WTC11 (cell line): Measurements from ENCODE around the gene VPS8. TPM values are rescaled to one million over a fixed set of nuclear protein-coding genes. Genes with fewer than 3 reads are reported as not detected.

Source experiments
- ATAC-seq: fragments of 200-7000 bp; cut with Tn5 transposase; 2 replicates; pipeline ENCODE4 v1.10.0; 2021; ENCODE audit warnings: mild to moderate bottlenecking, moderate library complexity
- CTCF ChIA-PET: fragments of 300-600 bp; sonication (Branson Sonifier 250); formaldehyde crosslinking; loops from one replicate; lab custom pipeline; 2021; ENCODE audit warnings: antibody characterized with exemption; lab: Charles Lee
- POLR2A ChIA-PET: fragments of 350-600 bp; sonication (Branson Sonifier 250); formaldehyde crosslinking; loops from one replicate; lab custom pipeline; 2021; ENCODE audit warnings: antibody characterized with exemption; lab: Charles Lee
- DNase-seq: peaks from one replicate; pipeline ENCODE4 v3.0.0; 2021; ENCODE audit warnings: low spot score
- H3K27ac Mint-ChIP-seq: 2 replicates; pipeline ENCODE4 v1.8.0; 2021; ENCODE audit warnings: mixed read lengths
- H3K27me3 Mint-ChIP-seq: 2 replicates; pipeline ENCODE4 v1.8.0; 2021; ENCODE audit warnings: low read depth, mild to moderate bottlenecking, moderate library complexity, mixed read lengths
- H3K36me3 Mint-ChIP-seq: 2 replicates; pipeline ENCODE4 v1.8.0; 2021; ENCODE audit warnings: mixed read lengths
- H3K4me1 Mint-ChIP-seq: 2 replicates; pipeline ENCODE4 v1.8.0; 2022; ENCODE audit warnings: mixed read lengths
- H3K4me3 Mint-ChIP-seq: 2 replicates; pipeline ENCODE4 v1.8.0; 2021; ENCODE audit warnings: mild to moderate bottlenecking, moderate library complexity, mixed read lengths
- H3K9me3 Mint-ChIP-seq: 2 replicates; pipeline ENCODE4 v1.8.0; 2021; ENCODE audit warnings: mixed read lengths
- ATF2 ChIP-seq: sonication (generic); formaldehyde crosslinking; IDR thresholded peaks from 2 replicates; pipeline ENCODE4 v1.8.1; 2022; ENCODE audit warnings: low read depth, missing genetic modification reagents, borderline replicate concordance
- CDX4 ChIP-seq: fragments of 250-450 bp; sonication (Bioruptor Pico); IDR thresholded peaks from 2 replicates; pipeline ENCODE4 v1.9.0; 2021; ENCODE audit warnings: moderate library complexity, mild to moderate bottlenecking, inconsistent platforms, borderline replicate concordance
- CREB1 ChIP-seq: sonication (generic); formaldehyde crosslinking; IDR thresholded peaks from 2 replicates; pipeline ENCODE4 v1.8.0; 2023; ENCODE audit warnings: mild to moderate bottlenecking, missing genetic modification reagents
- CREM ChIP-seq: sonication (generic); formaldehyde crosslinking; IDR thresholded peaks from 2 replicates; pipeline ENCODE4 v1.8.1; 2022; ENCODE audit warnings: mild to moderate bottlenecking, missing genetic modification reagents, moderate library complexity
- ELF4 ChIP-seq: sonication (generic); formaldehyde crosslinking; IDR thresholded peaks from 2 replicates; pipeline ENCODE4 v1.8.1; 2022; ENCODE audit warnings: low read depth, mild to moderate bottlenecking, moderate library complexity, missing genetic modification reagents
- GRHL2 ChIP-seq: fragments of 250-450 bp; sonication (Bioruptor Pico); IDR thresholded peaks from 2 replicates; pipeline ENCODE4 v1.8.0; 2022; ENCODE audit warnings: mild to moderate bottlenecking, moderate library complexity; ENCODE audit not compliant: insufficient replicate concordance, severe bottlenecking
- JAZF1 ChIP-seq: fragments of 250-450 bp; sonication (Bioruptor Pico); IDR thresholded peaks from 2 replicates; pipeline ENCODE4 v1.9.0; 2021; ENCODE audit warnings: moderate library complexity, mild to moderate bottlenecking, inconsistent platforms
- MAX ChIP-seq: sonication (generic); formaldehyde crosslinking; IDR thresholded peaks from 2 replicates; pipeline ENCODE4 v1.8.0; 2022; ENCODE audit warnings: mild to moderate bottlenecking, missing genetic modification reagents
- MYBL2 ChIP-seq: sonication (generic); formaldehyde crosslinking; IDR thresholded peaks from 2 replicates; pipeline ENCODE4 v1.8.1; 2023; ENCODE audit warnings: mild to moderate bottlenecking, moderate library complexity, missing genetic modification reagents
- NFYB ChIP-seq: sonication (generic); formaldehyde crosslinking; conservative IDR thresholded peaks from 2 replicates; pipeline ENCODE4 v1.8.0; 2022; ENCODE audit warnings: low read depth, missing genetic modification reagents
- NR1H2 ChIP-seq: sonication (generic); formaldehyde crosslinking; IDR thresholded peaks from 2 replicates; pipeline ENCODE4 v1.9.0; 2021; ENCODE audit warnings: mild to moderate bottlenecking, moderate library complexity, missing genetic modification reagents
- NR2C2 ChIP-seq: sonication (generic); formaldehyde crosslinking; IDR thresholded peaks from 2 replicates; pipeline ENCODE4 v1.8.0; 2022; ENCODE audit warnings: mild to moderate bottlenecking, missing genetic modification reagents
- PRRX2 ChIP-seq: fragments of 250-450 bp; sonication (Bioruptor Pico); IDR thresholded peaks from 2 replicates; pipeline ENCODE4 v1.8.0; 2021; ENCODE audit warnings: mild to moderate bottlenecking
- RORB ChIP-seq: fragments of 250-450 bp; sonication (Bioruptor Pico); IDR thresholded peaks from 2 replicates; pipeline ENCODE4 v1.9.0; 2021; ENCODE audit warnings: mild to moderate bottlenecking
- SP1 ChIP-seq: sonication (generic); formaldehyde crosslinking; conservative IDR thresholded peaks from 2 replicates; pipeline ENCODE4 v1.8.1; 2022; ENCODE audit warnings: missing genetic modification reagents
- TEAD4 ChIP-seq: sonication (generic); formaldehyde crosslinking; IDR thresholded peaks from 2 replicates; pipeline ENCODE4 v1.8.0; 2022; ENCODE audit warnings: mild to moderate bottlenecking, missing genetic modification reagents
- TP53 ChIP-seq: sonication (generic); formaldehyde crosslinking; IDR thresholded peaks from 2 replicates; pipeline ENCODE4 v1.8.1; 2023; ENCODE audit warnings: mild to moderate bottlenecking, missing genetic modification reagents
- ZNF121 ChIP-seq: sonication (generic); formaldehyde crosslinking; IDR thresholded peaks from 2 replicates; pipeline ENCODE4 v1.8.0; 2023; ENCODE audit warnings: missing genetic modification reagents
- total RNA-seq: library from RNA; stranded (reverse); gene quantifications from 3 replicates; pipeline ENCODE4 v1.2.3, GENCODE V29; 2021
- TF ChIP-seq, protein P1 (sequence below): sonication (generic); formaldehyde crosslinking; IDR thresholded peaks from 2 replicates; pipeline ENCODE4 v1.8.0; 2022; ENCODE audit warnings: mild to moderate bottlenecking, missing genetic modification reagents
- TF ChIP-seq, protein P2 (sequence below): fragments of 250-450 bp; sonication (Bioruptor Pico); IDR thresholded peaks from 2 replicates; pipeline ENCODE4 v1.9.0; 2021; ENCODE audit warnings: mild to moderate bottlenecking, borderline replicate concordance
- TF ChIP-seq, protein P3 (sequence below): sonication (generic); formaldehyde crosslinking; IDR thresholded peaks from 2 replicates; pipeline ENCODE4 v1.8.0; 2022; ENCODE audit warnings: missing genetic modification reagents

VPS8 gene
- total RNA-seq, 1 experiment from 2014 or later = 44.9 TPM

DNA sequence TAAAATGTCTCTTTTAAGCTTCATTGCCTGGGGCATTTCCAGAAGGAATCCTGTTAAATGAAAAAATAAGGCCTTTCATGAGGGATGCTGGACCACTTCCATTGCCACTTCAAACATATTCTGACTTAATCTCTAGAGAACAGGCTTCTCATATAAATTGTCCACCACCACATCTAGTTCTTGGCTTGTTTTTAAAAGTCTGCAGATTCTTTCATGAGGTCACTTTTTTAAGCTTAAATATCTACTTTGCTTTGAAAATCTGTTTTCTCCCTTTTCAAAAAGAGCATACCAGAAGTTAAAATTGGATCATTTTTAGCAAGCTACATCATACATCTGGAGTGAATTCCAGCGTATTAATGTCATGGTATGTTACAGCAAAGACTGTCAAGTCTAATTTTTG is 209.3 kb downstream of the VPS8 start:
- DNase-seq (no peak), ATAC-seq (no peak)
- Mint-ChIP-seq H3K9me3 (peaks cover 26% of the 10 kb centered on the region), H3K36me3 (peaks cover 37% of the 10 kb centered on the region), H3K27ac (no peak overlapping the region), H3K4me1 (peaks cover 13% of the 10 kb centered on the region), H3K27me3 (no peaks in the 10 kb centered on the region), H3K4me3 (no peak overlapping the region)
- POLR2A ChIA-PET = no interaction called here
- CTCF ChIA-PET = no interaction called here
- TF ChIP-seq ZNF121 (CRISPR knock-in tag) (no peak), ATF2 (no peak), NFYB (no peak), SP1 (CRISPR knock-in tag) (no peak), MAX (no peak), PRRX2 (CRISPR knock-in tag) (no peak), TP53 (CRISPR knock-in tag) (no peak), CREM (CRISPR knock-in tag) (no peak)
- TF ChIP-seq, protein P1, sequence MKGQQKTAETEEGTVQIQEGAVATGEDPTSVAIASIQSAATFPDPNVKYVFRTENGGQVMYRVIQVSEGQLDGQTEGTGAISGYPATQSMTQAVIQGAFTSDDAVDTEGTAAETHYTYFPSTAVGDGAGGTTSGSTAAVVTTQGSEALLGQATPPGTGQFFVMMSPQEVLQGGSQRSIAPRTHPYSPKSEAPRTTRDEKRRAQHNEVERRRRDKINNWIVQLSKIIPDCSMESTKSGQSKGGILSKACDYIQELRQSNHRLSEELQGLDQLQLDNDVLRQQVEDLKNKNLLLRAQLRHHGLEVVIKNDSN (CRISPR knock-in tag) = no peak
- TF ChIP-seq, protein P2, sequence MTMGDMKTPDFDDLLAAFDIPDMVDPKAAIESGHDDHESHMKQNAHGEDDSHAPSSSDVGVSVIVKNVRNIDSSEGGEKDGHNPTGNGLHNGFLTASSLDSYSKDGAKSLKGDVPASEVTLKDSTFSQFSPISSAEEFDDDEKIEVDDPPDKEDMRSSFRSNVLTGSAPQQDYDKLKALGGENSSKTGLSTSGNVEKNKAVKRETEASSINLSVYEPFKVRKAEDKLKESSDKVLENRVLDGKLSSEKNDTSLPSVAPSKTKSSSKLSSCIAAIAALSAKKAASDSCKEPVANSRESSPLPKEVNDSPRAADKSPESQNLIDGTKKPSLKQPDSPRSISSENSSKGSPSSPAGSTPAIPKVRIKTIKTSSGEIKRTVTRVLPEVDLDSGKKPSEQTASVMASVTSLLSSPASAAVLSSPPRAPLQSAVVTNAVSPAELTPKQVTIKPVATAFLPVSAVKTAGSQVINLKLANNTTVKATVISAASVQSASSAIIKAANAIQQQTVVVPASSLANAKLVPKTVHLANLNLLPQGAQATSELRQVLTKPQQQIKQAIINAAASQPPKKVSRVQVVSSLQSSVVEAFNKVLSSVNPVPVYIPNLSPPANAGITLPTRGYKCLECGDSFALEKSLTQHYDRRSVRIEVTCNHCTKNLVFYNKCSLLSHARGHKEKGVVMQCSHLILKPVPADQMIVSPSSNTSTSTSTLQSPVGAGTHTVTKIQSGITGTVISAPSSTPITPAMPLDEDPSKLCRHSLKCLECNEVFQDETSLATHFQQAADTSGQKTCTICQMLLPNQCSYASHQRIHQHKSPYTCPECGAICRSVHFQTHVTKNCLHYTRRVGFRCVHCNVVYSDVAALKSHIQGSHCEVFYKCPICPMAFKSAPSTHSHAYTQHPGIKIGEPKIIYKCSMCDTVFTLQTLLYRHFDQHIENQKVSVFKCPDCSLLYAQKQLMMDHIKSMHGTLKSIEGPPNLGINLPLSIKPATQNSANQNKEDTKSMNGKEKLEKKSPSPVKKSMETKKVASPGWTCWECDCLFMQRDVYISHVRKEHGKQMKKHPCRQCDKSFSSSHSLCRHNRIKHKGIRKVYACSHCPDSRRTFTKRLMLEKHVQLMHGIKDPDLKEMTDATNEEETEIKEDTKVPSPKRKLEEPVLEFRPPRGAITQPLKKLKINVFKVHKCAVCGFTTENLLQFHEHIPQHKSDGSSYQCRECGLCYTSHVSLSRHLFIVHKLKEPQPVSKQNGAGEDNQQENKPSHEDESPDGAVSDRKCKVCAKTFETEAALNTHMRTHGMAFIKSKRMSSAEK (CRISPR knock-in tag) = no peak

DNA sequence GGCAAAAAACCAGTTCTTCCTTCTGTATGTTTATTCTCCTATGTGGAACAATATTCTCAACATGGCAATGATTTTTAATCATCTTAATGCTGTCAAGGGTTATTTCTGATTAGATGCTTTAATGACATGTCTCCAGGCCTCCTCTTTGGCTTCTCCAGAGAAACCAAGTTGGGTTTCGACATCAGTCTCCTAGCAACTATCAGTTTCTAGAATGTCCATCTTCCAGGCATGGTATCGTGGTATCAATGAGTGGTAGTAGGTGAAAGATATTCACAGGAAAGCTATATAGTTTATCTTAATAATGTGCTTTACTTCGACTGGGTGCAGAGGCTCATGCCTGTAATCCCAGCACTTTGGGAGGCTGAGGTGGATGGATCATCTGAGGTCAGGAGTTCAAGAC is 212.4 kb downstream of the VPS8 start:
- Mint-ChIP-seq H3K4me1 (no peaks in the 10 kb centered on the region), H3K4me3 (no peak overlapping the region), H3K27ac (no peak overlapping the region), H3K36me3 (peaks cover 17% of the 10 kb centered on the region), H3K27me3 (no peaks in the 10 kb centered on the region), H3K9me3 (peaks cover 10% of the 10 kb centered on the region)
- CTCF ChIA-PET = no interaction called here
- TF ChIP-seq NR1H2 (CRISPR knock-in tag) (no peak), ELF4 (CRISPR knock-in tag) (no peak), JAZF1 (no peak), GRHL2 (CRISPR knock-in tag) (no peak), CDX4 (CRISPR knock-in tag) (no peak), TEAD4 (CRISPR knock-in tag) (no peak), RORB (CRISPR knock-in tag) (no peak), NR2C2 (CRISPR knock-in tag) (no peak), CREB1 (CRISPR knock-in tag) (no peak), MYBL2 (CRISPR knock-in tag) (no peak), NFYB (no peak)
- TF ChIP-seq, protein P3, sequence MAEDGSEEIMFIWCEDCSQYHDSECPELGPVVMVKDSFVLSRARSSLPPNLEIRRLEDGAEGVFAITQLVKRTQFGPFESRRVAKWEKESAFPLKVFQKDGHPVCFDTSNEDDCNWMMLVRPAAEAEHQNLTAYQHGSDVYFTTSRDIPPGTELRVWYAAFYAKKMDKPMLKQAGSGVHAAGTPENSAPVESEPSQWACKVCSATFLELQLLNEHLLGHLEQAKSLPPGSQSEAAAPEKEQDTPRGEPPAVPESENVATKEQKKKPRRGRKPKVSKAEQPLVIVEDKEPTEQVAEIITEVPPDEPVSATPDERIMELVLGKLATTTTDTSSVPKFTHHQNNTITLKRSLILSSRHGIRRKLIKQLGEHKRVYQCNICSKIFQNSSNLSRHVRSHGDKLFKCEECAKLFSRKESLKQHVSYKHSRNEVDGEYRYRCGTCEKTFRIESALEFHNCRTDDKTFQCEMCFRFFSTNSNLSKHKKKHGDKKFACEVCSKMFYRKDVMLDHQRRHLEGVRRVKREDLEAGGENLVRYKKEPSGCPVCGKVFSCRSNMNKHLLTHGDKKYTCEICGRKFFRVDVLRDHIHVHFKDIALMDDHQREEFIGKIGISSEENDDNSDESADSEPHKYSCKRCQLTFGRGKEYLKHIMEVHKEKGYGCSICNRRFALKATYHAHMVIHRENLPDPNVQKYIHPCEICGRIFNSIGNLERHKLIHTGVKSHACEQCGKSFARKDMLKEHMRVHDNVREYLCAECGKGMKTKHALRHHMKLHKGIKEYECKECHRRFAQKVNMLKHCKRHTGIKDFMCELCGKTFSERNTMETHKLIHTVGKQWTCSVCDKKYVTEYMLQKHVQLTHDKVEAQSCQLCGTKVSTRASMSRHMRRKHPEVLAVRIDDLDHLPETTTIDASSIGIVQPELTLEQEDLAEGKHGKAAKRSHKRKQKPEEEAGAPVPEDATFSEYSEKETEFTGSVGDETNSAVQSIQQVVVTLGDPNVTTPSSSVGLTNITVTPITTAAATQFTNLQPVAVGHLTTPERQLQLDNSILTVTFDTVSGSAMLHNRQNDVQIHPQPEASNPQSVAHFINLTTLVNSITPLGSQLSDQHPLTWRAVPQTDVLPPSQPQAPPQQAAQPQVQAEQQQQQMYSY = no peak
- DNase-seq (no peak), ATAC-seq (no peak)
- POLR2A ChIA-PET = no interaction called here
